K562 (cell line): ENCODE measurements around the gene MRAP2. TPM values are rescaled to one million over a fixed set of nuclear protein-coding genes. Genes with fewer than 3 reads are reported as not detected.

Source experiments
- ATAC-seq: fragments of 200-7000 bp; cut with Tn5 transposase; 3 replicates; pipeline ENCODE4 v1.9.1; 2020; ENCODE audit warnings: moderate library complexity
- BruUV-seq: library from RNA; stranded (reverse); fragments of 400-500 nt; replicated peaks from 2 replicates; lab custom pipeline; 2021; lab: Mats Ljungman, UMichigan
- CTCF ChIA-PET: fragments of 300-600 bp; formaldehyde crosslinking; extraction: SDS; loops from one replicate; lab custom pipeline; 2021; ENCODE audit warnings: low intra/inter-chr PET ratio; lab: Yijun Ruan, JAX
- POLR2A ChIA-PET: fragments of 300-600, 350-650 bp; sonication (Branson Sonifier 250); formaldehyde crosslinking; extraction: SDS; loops from one replicate; lab custom pipeline; 2021; ENCODE audit warnings: antibody characterized with exemption, inconsistent platforms; lab: Yijun Ruan, JAX
- DNase-seq, 4 experiments: peaks; one replicate each; pipeline versions ENCODE4 v3.0.0 to v3.0.0-alpha.2; 2011 to 2018; ENCODE audit warnings: low spot score in 3 of 4, mixed read lengths in 3 of 4; ENCODE audit errors: extremely low read depth in 1 of 4
- FAIRE-seq: peaks from 2 replicates; lab custom pipeline; 2011; peaks lifted over from hg19 to GRCh38; lab: Jason Lieb, UNC
- H2AFZ ChIP-seq: 2 replicates; pipeline ENCODE4 v1.6.0; 2011; ENCODE audit warnings: low read depth, low read length, control low read depth, inconsistent platforms
- H3K27ac ChIP-seq: fragments of 200-600 bp; 3 replicates; pipeline ENCODE4 v1.8.0; 2011; ENCODE audit warnings: low read depth, mild to moderate bottlenecking, control low read depth, inconsistent platforms, low read length, moderate library complexity, mixed read lengths; ENCODE audit errors: extremely low read depth
- H3K27me3 ChIP-seq, 2 experiments: fragments of 300-600 bp in 1 of 2; 2 replicates in 1 of 2; 3 replicates in 1 of 2; pipeline versions ENCODE4 v1.6.0 to v1.8.0; 2011; ENCODE audit warnings: inconsistent platforms in 2 of 2, low read length in 2 of 2, mild to moderate bottlenecking in 1 of 2, mixed read lengths in 1 of 2, moderate library complexity in 1 of 2; ENCODE audit not compliant: control insufficient read depth in 2 of 2, insufficient read depth in 2 of 2
- H3K36me3 ChIP-seq: fragments of 300-600 bp; 3 replicates; pipeline ENCODE4 v1.8.0; 2011; ENCODE audit warnings: mild to moderate bottlenecking, low read length, inconsistent platforms; ENCODE audit not compliant: control insufficient read depth, insufficient read depth
- H3K4me1 ChIP-seq, 2 experiments: fragments of 200-600 bp in 1 of 2; replicated peaks in 1 of 2; 2 replicates in 1 of 2; 3 replicates in 1 of 2; pipeline versions ENCODE4 v1.5.1 to v1.8.0; 2011; ENCODE audit warnings: inconsistent platforms in 2 of 2, low read length in 2 of 2, mild to moderate bottlenecking in 1 of 2, mixed read lengths in 1 of 2, moderate library complexity in 1 of 2; ENCODE audit not compliant: control insufficient read depth in 2 of 2, insufficient read depth in 2 of 2
- H3K4me2 ChIP-seq: 2 replicates; pipeline ENCODE4 v1.6.1; 2011; ENCODE audit warnings: low read length, control low read depth, inconsistent platforms, mixed read lengths; ENCODE audit not compliant: insufficient read depth
- H3K4me3 ChIP-seq: fragments of 200-600 bp; sonication (generic), shearing (Covaris generic); 2 replicates; pipeline ENCODE4 v1.5.1; 2016; ENCODE audit warnings: control low read depth, inconsistent platforms
- H3K79me2 ChIP-seq: fragments of 200-600 bp; 3 replicates; pipeline ENCODE4 v1.8.0; 2011; ENCODE audit warnings: low read length, inconsistent platforms; ENCODE audit not compliant: control insufficient read depth, insufficient read depth
- H3K9ac ChIP-seq, 2 experiments: 2 replicates each; pipeline versions ENCODE4 v1.6.0 to v1.6.1; 2011; ENCODE audit warnings: low read depth in 2 of 2, low read length in 2 of 2, control low read depth in 1 of 2, inconsistent platforms in 1 of 2, mild to moderate bottlenecking in 1 of 2, mixed read lengths in 1 of 2; ENCODE audit not compliant: insufficient read depth in 1 of 2
- H3K9me1 ChIP-seq: one replicate; pipeline ENCODE4 v1.6.0; 2011; ENCODE audit warnings: inconsistent platforms, mild to moderate bottlenecking, low read length, moderate library complexity; ENCODE audit not compliant: control insufficient read depth, insufficient read depth
- H3K9me3 ChIP-seq: replicated peaks from 2 replicates; pipeline ENCODE4 v1.5.1; 2011; ENCODE audit warnings: low read depth, low read length, inconsistent platforms; ENCODE audit not compliant: control insufficient read depth, insufficient read depth
- H4K20me1 ChIP-seq: replicated peaks from 2 replicates; pipeline ENCODE4 v1.6.1; 2011; ENCODE audit warnings: low read length, inconsistent platforms, mixed read lengths; ENCODE audit not compliant: control insufficient read depth, insufficient read depth
- ILK ChIP-seq: fragments of 450-650 bp; IDR thresholded peaks from 2 replicates; pipeline ENCODE4 v1.6.1; 2016; ENCODE audit warnings: missing genetic modification characterization, low read depth, mild to moderate bottlenecking, missing compliant biosample characterization, moderate library complexity, borderline replicate concordance
- MECOM ChIP-seq: fragments of 250-450 bp; sonication (Bioruptor Pico); IDR thresholded peaks from 2 replicates; pipeline ENCODE4 v1.8.0; 2022; ENCODE audit warnings: inconsistent platforms
- MYNN ChIP-seq, 2 experiments: sonication (generic); formaldehyde crosslinking in 1 of 2; IDR thresholded peaks; 2 replicates each; pipeline versions ENCODE4 v1.5.0 to v1.6.1; 2016 to 2020; ENCODE audit warnings: antibody characterized with exemption in 1 of 2, missing genetic modification reagents in 1 of 2
- NR4A1 ChIP-seq, 2 experiments: fragments of 250-450 bp in 1 of 2; fragments of 450-650 bp in 1 of 2; sonication (Bioruptor Pico) in 1 of 2; IDR thresholded peaks; 2 replicates each; pipeline versions ENCODE4 v1.4.0 to v1.6.1; 2016 to 2020; ENCODE audit warnings: mild to moderate bottlenecking in 2 of 2, missing compliant biosample characterization in 1 of 2, missing genetic modification characterization in 1 of 2, moderate library complexity in 1 of 2
- PHF21A ChIP-seq: fragments of 450-650 bp; IDR thresholded peaks from 2 replicates; pipeline ENCODE4 v1.6.1; 2017; ENCODE audit warnings: low read depth, borderline replicate concordance
- PPARD ChIP-seq: fragments of 250-450 bp; sonication (Bioruptor Pico); IDR thresholded peaks from 2 replicates; pipeline ENCODE4 v1.8.0; 2022; ENCODE audit warnings: inconsistent platforms, mild to moderate bottlenecking, moderate library complexity
- PTBP1 ChIP-seq: fragments of 200-400 bp; formaldehyde crosslinking; IDR thresholded peaks from 2 replicates; pipeline ENCODE4 v1.6.1; 2017; ENCODE audit warnings: low read depth, low read length
- ZNF717 ChIP-seq: fragments of 250-450 bp; sonication (Bioruptor Pico); IDR thresholded peaks from 2 replicates; pipeline ENCODE4 v1.5.0; 2021
- WGBS: fragments of 100-300 bp; shearing (Covaris generic); methylation state at CpG from one replicate; pipeline ENCODE4 v1.1.6; 2016; ENCODE audit warnings: low coverage, mixed read lengths; ENCODE audit not compliant: insufficient coverage; ENCODE audit errors: missing lambda C conversion rate; 5-methylcytosine and 5-hydroxymethylcytosine counted together
- in situ Hi-C: fragments of 300-500 bp; cut with MboI; formaldehyde crosslinking; loops from 4 replicates; pipeline ENCODE4 v1.15.0; 2018; ENCODE audit warnings: inconsistent platforms, mixed read lengths
- intact Hi-C: fragments of 100-400 bp; cut with micrococcal nuclease; formaldehyde crosslinking; loops from 2 replicates; pipeline ENCODE4 v1.14.2; 2022
- polyA plus RNA-seq, 8 experiments: library from polyadenylated mRNA; depleted of rRNA in 4 of 8; stranded (reverse) in 5 of 8; unstranded in 3 of 8; fragments of >200 nt; fragmentation: Nextera tagmentation in 2 of 8; fragmentation: Illumina TruSeq in 1 of 8; extraction: Ambion mirVana in 2 of 8; extraction: Trizol in 1 of 8; gene quantifications; 2 replicates each; pipeline versions ENCODE4 v1.2.1 to v1.2.3, GENCODE V29; 2011 to 2014; ENCODE audit warnings: inconsistent platforms in 1 of 8, missing spikeins in 1 of 8
- total RNA-seq, 7 experiments: library from RNA; depleted of rRNA in 6 of 7; stranded (reverse); fragments of >200 nt in 6 of 7; fragmentation: Illumina TruSeq in 2 of 7; extraction: Trizol in 2 of 7; gene quantifications; 2 replicates each; pipeline versions ENCODE4 v1.2.1 to v1.2.3, GENCODE V29; 2011 to 2021; ENCODE audit warnings: low replicate concordance in 1 of 7
- TF ChIP-seq, protein P1 (sequence below): sonication (generic); formaldehyde crosslinking; IDR thresholded peaks from 2 replicates; pipeline ENCODE4 v1.8.1; 2023; ENCODE audit warnings: mild to moderate bottlenecking, missing genetic modification reagents
- TF ChIP-seq, protein P2 (sequence below): fragments of 250-450 bp; sonication (Bioruptor Pico); IDR thresholded peaks from 2 replicates; pipeline ENCODE4 v1.8.0; 2022; ENCODE audit warnings: inconsistent platforms
- TF ChIP-seq, protein P3 (sequence below): fragments of 150-350 bp; IDR thresholded peaks from 2 replicates; pipeline ENCODE4 v1.6.1; 2014; ENCODE audit warnings: low read depth, mild to moderate bottlenecking, low read length, borderline replicate concordance
- TF ChIP-seq, protein P4 (sequence below): sonication (generic); formaldehyde crosslinking; IDR thresholded peaks from 2 replicates; pipeline ENCODE4 v1.9.0; 2022; ENCODE audit warnings: mild to moderate bottlenecking, missing genetic modification reagents

Gene MRAP2
- total and polyA plus RNA-seq, 9 of the 15 experiments (the other 6 are each of a cell fraction or from before 2014, with no cell fraction given) = 5.9 to 38.9 (median 9.3) TPM

DNA sequence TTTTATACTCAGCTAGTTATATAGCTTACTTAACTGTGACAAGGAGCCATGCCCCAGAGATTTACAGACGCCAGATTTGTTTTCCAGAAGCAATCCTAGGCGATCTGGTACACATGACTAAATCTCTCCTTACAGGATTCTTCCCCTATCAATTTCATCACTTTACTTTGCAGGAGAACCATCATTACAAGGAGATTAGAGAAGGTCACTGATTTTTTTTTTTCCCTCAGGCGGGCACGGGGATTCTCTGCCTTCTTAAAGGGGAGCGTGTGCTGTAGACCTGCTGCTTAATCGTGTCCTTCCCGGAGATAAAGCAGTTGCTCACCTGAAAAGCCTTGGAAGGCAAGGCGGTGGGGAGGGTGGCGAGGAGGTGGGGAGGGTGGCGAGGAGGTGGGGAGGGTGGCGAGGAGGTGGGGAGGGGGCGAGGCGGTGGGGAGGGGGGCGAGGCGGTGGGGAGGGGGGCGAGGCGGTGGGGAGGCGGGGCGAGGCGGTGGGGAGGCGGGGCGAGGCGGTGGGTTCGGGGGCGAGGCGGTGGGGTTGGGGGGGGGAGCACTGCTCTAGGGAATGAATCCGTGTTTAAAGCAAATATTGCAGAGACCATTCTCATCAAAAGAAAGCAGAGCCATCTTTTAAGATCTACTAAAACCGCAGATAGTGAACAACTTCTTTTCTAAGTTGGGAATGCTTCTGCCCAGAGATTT lies 14.3 kb upstream of the MRAP2 start (continued):
- TF ChIP-seq, protein P1, sequence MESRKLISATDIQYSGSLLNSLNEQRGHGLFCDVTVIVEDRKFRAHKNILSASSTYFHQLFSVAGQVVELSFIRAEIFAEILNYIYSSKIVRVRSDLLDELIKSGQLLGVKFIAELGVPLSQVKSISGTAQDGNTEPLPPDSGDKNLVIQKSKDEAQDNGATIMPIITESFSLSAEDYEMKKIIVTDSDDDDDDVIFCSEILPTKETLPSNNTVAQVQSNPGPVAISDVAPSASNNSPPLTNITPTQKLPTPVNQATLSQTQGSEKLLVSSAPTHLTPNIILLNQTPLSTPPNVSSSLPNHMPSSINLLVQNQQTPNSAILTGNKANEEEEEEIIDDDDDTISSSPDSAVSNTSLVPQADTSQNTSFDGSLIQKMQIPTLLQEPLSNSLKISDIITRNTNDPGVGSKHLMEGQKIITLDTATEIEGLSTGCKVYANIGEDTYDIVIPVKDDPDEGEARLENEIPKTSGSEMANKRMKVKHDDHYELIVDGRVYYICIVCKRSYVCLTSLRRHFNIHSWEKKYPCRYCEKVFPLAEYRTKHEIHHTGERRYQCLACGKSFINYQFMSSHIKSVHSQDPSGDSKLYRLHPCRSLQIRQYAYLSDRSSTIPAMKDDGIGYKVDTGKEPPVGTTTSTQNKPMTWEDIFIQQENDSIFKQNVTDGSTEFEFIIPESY = no peak
- TF ChIP-seq NR4A1 (CRISPR knock-in tag; IDR thresholded peaks at IDR 0.05) (no peak), NR4A1 (tag; IDR thresholded peaks at IDR 0.05) (no peak)

DNA sequence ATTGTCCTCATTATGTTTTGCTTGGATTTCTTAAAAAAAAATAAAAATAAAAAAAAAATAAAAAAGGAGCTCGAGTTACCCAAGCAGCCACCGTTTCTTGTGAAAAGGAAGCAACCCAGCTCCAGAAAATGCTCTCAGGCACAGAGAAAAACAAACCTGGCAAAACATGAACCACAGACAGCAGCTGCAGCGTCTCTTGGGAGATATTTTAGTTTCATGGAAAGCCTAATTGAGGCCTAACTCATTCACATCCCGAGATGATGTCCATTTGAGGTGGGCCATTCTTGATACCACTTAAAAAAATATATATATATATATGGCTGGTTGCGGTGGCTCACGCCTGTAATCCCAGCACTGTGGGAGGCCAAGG lies 13.7 kb upstream of the MRAP2 start:
- BruUV-seq = no TSS peak
- Histone ChIP-seq H3K4me1 (no peaks in the 10 kb centered on the region), H3K9me3 (no peaks in the 10 kb centered on the region; the same call in 1 of the 2 replicates), H3K79me2 (no peaks in the 10 kb centered on the region), H2AFZ (no peak overlapping the region), H3K27me3 (no peaks in the 10 kb centered on the region), H3K27ac (no peak overlapping the region), H3K9ac (no peak overlapping the region), H3K36me3 (no peaks in the 10 kb centered on the region), H3K4me2 (no peak overlapping the region), H3K9me1 (no peaks in the 10 kb centered on the region), H4K20me1 (no peaks in the 10 kb centered on the region), H3K4me3 (no peak overlapping the region)
- 47% methylated on average over 6 of the region's 6 CpGs for WGBS
- POLR2A ChIA-PET = no interaction called here
- ATAC-seq (no peak), FAIRE-seq (no peak), DNase-seq (no peak)
- intact Hi-C loops = no loop called here
- CTCF ChIA-PET = no interaction called here
- in situ Hi-C loops = no loop called here
- TF ChIP-seq PHF21A = no peak
- no peak for TF ChIP-seq ILK (tag)
- no peak for TF ChIP-seq ZNF717
- TF ChIP-seq PTBP1 = no peak
- no peak for TF ChIP-seq MYNN (IDR thresholded peaks at IDR 0.05)
- no peak for TF ChIP-seq MYNN (CRISPR knock-in tag; IDR thresholded peaks at IDR 0.05)
- TF ChIP-seq, protein P2, sequence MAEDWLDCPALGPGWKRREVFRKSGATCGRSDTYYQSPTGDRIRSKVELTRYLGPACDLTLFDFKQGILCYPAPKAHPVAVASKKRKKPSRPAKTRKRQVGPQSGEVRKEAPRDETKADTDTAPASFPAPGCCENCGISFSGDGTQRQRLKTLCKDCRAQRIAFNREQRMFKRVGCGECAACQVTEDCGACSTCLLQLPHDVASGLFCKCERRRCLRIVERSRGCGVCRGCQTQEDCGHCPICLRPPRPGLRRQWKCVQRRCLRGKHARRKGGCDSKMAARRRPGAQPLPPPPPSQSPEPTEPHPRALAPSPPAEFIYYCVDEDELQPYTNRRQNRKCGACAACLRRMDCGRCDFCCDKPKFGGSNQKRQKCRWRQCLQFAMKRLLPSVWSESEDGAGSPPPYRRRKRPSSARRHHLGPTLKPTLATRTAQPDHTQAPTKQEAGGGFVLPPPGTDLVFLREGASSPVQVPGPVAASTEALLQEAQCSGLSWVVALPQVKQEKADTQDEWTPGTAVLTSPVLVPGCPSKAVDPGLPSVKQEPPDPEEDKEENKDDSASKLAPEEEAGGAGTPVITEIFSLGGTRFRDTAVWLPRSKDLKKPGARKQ (CRISPR knock-in tag) = no peak
- TF ChIP-seq, protein P3, sequence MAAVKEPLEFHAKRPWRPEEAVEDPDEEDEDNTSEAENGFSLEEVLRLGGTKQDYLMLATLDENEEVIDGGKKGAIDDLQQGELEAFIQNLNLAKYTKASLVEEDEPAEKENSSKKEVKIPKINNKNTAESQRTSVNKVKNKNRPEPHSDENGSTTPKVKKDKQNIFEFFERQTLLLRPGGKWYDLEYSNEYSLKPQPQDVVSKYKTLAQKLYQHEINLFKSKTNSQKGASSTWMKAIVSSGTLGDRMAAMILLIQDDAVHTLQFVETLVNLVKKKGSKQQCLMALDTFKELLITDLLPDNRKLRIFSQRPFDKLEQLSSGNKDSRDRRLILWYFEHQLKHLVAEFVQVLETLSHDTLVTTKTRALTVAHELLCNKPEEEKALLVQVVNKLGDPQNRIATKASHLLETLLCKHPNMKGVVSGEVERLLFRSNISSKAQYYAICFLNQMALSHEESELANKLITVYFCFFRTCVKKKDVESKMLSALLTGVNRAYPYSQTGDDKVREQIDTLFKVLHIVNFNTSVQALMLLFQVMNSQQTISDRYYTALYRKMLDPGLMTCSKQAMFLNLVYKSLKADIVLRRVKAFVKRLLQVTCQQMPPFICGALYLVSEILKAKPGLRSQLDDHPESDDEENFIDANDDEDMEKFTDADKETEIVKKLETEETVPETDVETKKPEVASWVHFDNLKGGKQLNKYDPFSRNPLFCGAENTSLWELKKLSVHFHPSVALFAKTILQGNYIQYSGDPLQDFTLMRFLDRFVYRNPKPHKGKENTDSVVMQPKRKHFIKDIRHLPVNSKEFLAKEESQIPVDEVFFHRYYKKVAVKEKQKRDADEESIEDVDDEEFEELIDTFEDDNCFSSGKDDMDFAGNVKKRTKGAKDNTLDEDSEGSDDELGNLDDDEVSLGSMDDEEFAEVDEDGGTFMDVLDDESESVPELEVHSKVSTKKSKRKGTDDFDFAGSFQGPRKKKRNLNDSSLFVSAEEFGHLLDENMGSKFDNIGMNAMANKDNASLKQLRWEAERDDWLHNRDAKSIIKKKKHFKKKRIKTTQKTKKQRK = no peak
- no peak for TF ChIP-seq PPARD
- no peak for TF ChIP-seq MECOM (CRISPR knock-in tag)
- TF ChIP-seq, protein P4, sequence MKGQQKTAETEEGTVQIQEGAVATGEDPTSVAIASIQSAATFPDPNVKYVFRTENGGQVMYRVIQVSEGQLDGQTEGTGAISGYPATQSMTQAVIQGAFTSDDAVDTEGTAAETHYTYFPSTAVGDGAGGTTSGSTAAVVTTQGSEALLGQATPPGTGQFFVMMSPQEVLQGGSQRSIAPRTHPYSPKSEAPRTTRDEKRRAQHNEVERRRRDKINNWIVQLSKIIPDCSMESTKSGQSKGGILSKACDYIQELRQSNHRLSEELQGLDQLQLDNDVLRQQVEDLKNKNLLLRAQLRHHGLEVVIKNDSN (CRISPR knock-in tag) = no peak
